C4-2B (cell line): ENCODE results near the gene TXNDC11.

ENCODE experiments used
- H3K27ac ChIP-seq: fragments of 450-650 bp; 2 replicates; pipeline ENCODE4 v1.5.1; 2017
- CTCF ChIP-seq: fragments of 450-650 bp; conservative IDR thresholded peaks from 2 replicates; pipeline ENCODE4 v1.5.1; 2017; ENCODE audit warnings: mild to moderate bottlenecking
- ZFX ChIP-seq: fragments of 450-650 bp; IDR thresholded peaks from 2 replicates; pipeline ENCODE4 v1.6.1; 2017

TXNDC11 gene

GRCh38 chr16:11681556-11681955 lies 61.1 kb downstream of the TXNDC11 start:
- no peak overlapping the region for H3K27ac ChIP-seq
- TF ChIP-seq CTCF (no peak), ZFX (no peak)

- H3K27ac ChIP-seq: no peak overlapping the region
- no peak for TF ChIP-seq ZFX
- no peak for TF ChIP-seq CTCF
Observed at GRCh38 chr16:11679941-11680911, 62.4 kb downstream of the TXNDC11 start.

- H3K27ac ChIP-seq: no peak overlapping the region
- TF ChIP-seq CTCF: no peak
- TF ChIP-seq ZFX: no peak
Observed at GRCh38 chr16:11679250-11679649, 63.4 kb downstream of the TXNDC11 start.

DNA sequence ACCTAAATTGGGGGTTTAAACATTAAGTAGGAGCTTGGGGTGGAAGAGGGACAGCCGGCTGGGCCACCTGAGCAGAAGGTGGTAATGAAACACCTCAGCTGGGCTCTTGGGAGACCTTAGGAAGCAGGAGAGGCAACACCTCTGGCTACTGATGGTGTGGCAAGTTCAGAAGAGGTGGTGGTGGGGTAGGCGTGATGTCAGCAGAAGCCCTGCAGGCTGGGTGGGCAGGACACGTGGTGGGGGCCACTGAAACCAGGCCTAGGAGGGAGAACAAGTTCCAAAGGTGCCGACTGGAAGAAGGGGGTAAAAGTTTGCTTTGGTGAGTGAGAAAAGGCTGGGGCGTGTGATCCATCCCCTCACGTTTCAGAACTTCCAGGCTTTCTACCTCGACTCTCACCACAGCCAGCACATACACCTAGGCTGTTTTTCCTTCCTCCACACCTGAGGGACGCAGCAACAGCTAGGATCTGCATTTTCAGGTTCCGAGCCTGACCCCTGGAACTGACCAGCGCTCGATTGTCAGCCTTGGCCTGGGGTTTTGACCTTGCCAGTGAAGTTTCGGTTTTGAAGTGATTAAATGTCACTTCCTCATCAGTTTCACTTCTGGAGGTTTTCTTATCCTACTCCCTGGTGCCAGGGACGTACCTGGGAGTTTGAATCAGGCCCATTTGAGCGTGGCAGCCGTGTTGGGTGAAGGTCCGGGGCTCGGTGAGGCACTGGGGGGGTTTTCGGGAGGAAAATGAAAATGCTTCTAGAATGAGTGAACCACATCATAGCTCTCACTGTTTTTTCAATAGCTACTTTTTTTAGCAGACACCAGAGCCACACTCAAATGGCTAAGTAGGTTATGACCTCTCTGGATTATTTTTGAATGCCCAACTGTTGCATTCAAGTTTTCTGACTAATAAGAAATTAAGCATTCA lies 64.4 kb downstream of the TXNDC11 start:
- H3K27ac ChIP-seq: no peak overlapping the region
- no peak for TF ChIP-seq CTCF
- TF ChIP-seq ZFX: no peak

GRCh38 chr16:11677451-11677951 lies 65.2 kb downstream of the TXNDC11 start:
- no peak overlapping the region for H3K27ac ChIP-seq
- TF ChIP-seq CTCF (no peak), ZFX (no peak)

DNA sequence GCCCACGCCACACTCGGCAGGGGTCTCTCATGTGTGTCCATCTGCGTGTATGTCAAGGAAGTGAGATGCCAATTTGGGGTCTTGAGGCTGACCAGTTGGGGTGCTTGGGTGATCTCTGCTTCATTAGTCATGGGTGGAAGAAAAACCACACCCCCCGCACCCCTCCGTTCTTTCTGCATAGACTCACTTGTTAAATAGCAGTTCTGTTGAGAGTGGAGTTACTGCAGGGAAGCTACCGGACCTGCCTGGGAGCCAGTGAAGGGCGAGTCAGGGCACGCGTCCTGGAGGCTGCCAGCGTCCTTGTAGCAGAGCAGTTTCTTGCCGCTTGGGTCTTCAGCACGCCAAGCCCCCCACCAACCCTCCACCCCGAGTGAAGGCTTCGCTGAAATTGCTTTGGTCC lies 65.9 kb downstream of the TXNDC11 start:
- TF ChIP-seq CTCF (no peak), ZFX (no peak)
- H3K27ac ChIP-seq: no peak overlapping the region
